GM12874 (cell line): ENCODE results near the gene RABAC1.

Source experiments
- CTCF ChIP-seq: IDR thresholded peaks from 2 replicates; pipeline ENCODE4 v1.5.1; 2011; ENCODE audit warnings: low read depth, mild to moderate bottlenecking, control low read depth, low read length, moderate library complexity; ENCODE audit not compliant: insufficient read depth

Gene RABAC1

GRCh38 chr19:41933693-41934426 is 25.3 kb downstream of the RABAC1 start:
- TF ChIP-seq CTCF: no peak

- no peak for TF ChIP-seq CTCF
These were observed 26.3 kb downstream of the RABAC1 start for GRCh38 chr19:41932720-41933332.

GRCh38 chr19:41932259-41932719 is 26.8 kb downstream of the RABAC1 start:
- no peak for TF ChIP-seq CTCF

- peak; percentile 59 for TF ChIP-seq CTCF
These were observed 28.1 kb downstream of the RABAC1 start for GRCh38 chr19:41930926-41931592.

GRCh38 chr19:41930322-41930722 is 28.8 kb downstream of the RABAC1 start:
- TF ChIP-seq CTCF: no peak

- no peak for TF ChIP-seq CTCF
These were observed 29.5 kb downstream of the RABAC1 start for GRCh38 chr19:41929536-41930071.

- no peak for TF ChIP-seq CTCF
These were observed 30.2 kb downstream of the RABAC1 start for GRCh38 chr19:41928754-41929535.
